ENCODE measurements around the gene FCRL1. TPM values are rescaled to one million over a fixed set of nuclear protein-coding genes. Genes with fewer than 3 reads are reported as not detected.

FCRL1 gene
- total RNA-seq, 1 experiment from 2014 or later = not detected

Small RNAs within 50 kb of the gene (small RNA-seq; reads per million reads assigned to genes)
- not detected for gene MRPS21P2

Other genes with a start within 250 kb of the FCRL1 start
- gene FCRL4, start 222.0 kb downstream of the FCRL1 start, total RNA-seq (2014; rRNA removed; shearing (Covaris generic)) = not detected in 2 replicates
- 0.03 and 0.18 TPM in 2 replicates for gene FCRL3, start 119.4 kb downstream of the FCRL1 start, total RNA-seq (2014; rRNA removed; shearing (Covaris generic))
- not detected in 2 replicates for gene FCRL2, start 43.0 kb downstream of the FCRL1 start, total RNA-seq (2014; rRNA removed; shearing (Covaris generic))
- 0.27 TPM in 1 of 2 replicates, not detected in the other for gene CD5L, start 21.7 kb upstream of the FCRL1 start, total RNA-seq (2014; rRNA removed; shearing (Covaris generic))
- 58.3 and 68.8 TPM in 2 replicates for gene KIRREL1, start 173.5 kb upstream of the FCRL1 start, total RNA-seq (2014; rRNA removed; shearing (Covaris generic))

Measured in HT1080 (cell line).